Left lung (tissue), 10 donors: ENCODE measurements around the gene SPA17. TPM values are rescaled to one million over a fixed set of nuclear protein-coding genes. Genes with fewer than 3 reads are reported as not detected.

ENCODE experiments used
- ATAC-seq: fragments of 200-7000 bp; cut with Tn5 transposase; one replicate; pipeline ENCODE4 v1.9.1; 2020; ENCODE audit warnings: moderate library complexity
- DNase-seq, 4 donors: peaks; one replicate each; pipeline ENCODE4 v3.0.0-alpha.2; 2013 to 2020
- H3K27ac ChIP-seq, 2 donors: fragments of 200-600 bp; sonication (generic) in 1 of 2; one replicate each; pipeline versions ENCODE4 v1.5.0 to v1.8.0; 2020 to 2021
- H3K27me3 ChIP-seq, 2 donors: fragments of 200-600 bp; sonication (generic) in 1 of 2; one replicate each; pipeline versions ENCODE4 v1.5.0 to v1.8.0; 2020 to 2021
- H3K36me3 ChIP-seq, 2 donors: fragments of 200-600 bp; sonication (generic) in 1 of 2; one replicate each; pipeline versions ENCODE4 v1.5.0 to v1.8.0; 2020 to 2021
- H3K4me1 ChIP-seq, 2 donors: fragments of 200-600 bp; one replicate each; pipeline ENCODE4 v1.8.0; 2021
- H3K4me3 ChIP-seq, 2 donors: fragments of 200-600 bp; sonication (generic) in 1 of 2; one replicate each; pipeline versions ENCODE4 v1.5.0 to v1.8.0; 2020 to 2021; ENCODE audit warnings: mild to moderate bottlenecking in 1 of 2
- H3K9me3 ChIP-seq, 2 donors: fragments of 200-600 bp; sonication (generic) in 1 of 2; one replicate each; pipeline versions ENCODE4 v1.5.0 to v1.8.0; 2020 to 2021
- intact Hi-C, 2 donors: fragments of 100-400 bp; cut with DNase I; formaldehyde crosslinking; loops; one replicate each; pipeline versions ENCODE4 v1.11.2 to v1.14.2; 2022
- polyA plus RNA-seq, 6 donors: library from polyadenylated mRNA; unstranded; fragments of 120-200 nt; gene quantifications; one replicate each; pipeline ENCODE4 v1.2.1, GENCODE V29; 2013; ENCODE audit not compliant: insufficient read length in 6 of 6
- total RNA-seq, 2 donors: library from RNA; stranded (reverse); fragmentation: NEBNext Ultra II Directional; extraction: Animal tissue kit (Norgen Biotek cat#: 25700); gene quantifications; one replicate each; pipeline ENCODE4 v1.2.1, GENCODE V29; 2021
- TF ChIP-seq, protein P1 (sequence below), 2 donors: fragments of 200-600 bp; sonication (generic) in 1 of 2; IDR thresholded peaks; one replicate each; pipeline versions ENCODE4 v1.5.0 to v1.8.0; 2021; ENCODE audit warnings: antibody characterized with exemption in 2 of 2
- donor health status: DM: no; HTN: yes; CAD: no.
- donor health status: DM: no; HTN: no; CAD: no.

The SPA17 gene
- total and polyA plus RNA-seq, 8 donors = 5.6 to 20.9 (median 15.2) TPM

DNA sequence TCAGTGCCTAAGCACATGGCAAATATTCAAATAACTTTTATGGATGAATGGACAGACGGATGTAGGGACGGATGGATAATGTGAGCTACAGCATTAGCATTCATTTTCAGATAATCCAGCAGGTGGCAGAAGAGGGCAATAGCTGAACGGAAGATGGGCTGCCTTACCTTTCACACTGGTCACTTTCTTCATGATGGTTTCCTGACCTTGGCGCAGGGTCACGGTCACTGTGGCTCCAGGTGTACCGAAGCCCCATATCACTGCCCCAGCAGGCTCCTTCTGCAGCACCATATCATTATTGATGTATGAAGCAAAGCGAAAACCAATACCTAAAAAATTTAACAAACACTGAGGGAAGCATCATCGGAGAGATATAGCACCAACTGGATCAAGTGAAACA is 4.5 kb upstream of the SPA17 start:
- Histone ChIP-seq H3K9me3 (no peaks in the 10 kb centered on the region), H3K4me3 (no peak overlapping the region), H3K27ac (no peak overlapping the region), H3K27me3 (no peaks in the 10 kb centered on the region), H3K4me1 (peaks cover 1 to 32% of the 10 kb centered on the region in 2 donors), H3K36me3 (peaks cover 0 to 4% of the 10 kb centered on the region in 2 donors)
- TF ChIP-seq, protein P1, sequence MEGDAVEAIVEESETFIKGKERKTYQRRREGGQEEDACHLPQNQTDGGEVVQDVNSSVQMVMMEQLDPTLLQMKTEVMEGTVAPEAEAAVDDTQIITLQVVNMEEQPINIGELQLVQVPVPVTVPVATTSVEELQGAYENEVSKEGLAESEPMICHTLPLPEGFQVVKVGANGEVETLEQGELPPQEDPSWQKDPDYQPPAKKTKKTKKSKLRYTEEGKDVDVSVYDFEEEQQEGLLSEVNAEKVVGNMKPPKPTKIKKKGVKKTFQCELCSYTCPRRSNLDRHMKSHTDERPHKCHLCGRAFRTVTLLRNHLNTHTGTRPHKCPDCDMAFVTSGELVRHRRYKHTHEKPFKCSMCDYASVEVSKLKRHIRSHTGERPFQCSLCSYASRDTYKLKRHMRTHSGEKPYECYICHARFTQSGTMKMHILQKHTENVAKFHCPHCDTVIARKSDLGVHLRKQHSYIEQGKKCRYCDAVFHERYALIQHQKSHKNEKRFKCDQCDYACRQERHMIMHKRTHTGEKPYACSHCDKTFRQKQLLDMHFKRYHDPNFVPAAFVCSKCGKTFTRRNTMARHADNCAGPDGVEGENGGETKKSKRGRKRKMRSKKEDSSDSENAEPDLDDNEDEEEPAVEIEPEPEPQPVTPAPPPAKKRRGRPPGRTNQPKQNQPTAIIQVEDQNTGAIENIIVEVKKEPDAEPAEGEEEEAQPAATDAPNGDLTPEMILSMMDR (IDR thresholded peaks at IDR 0.05) = peak; percentile 75 to 76
- DNase-seq (peak in 2 of 4 donors; percentile 32 to 62), ATAC-seq (peak; percentile 34)
- intact Hi-C loops = loop anchor here in 1 of 2 donors (5.0 kb wide), 1 partner anchor 168 kb away; no protein-coding TSS in a partner anchor

DNA sequence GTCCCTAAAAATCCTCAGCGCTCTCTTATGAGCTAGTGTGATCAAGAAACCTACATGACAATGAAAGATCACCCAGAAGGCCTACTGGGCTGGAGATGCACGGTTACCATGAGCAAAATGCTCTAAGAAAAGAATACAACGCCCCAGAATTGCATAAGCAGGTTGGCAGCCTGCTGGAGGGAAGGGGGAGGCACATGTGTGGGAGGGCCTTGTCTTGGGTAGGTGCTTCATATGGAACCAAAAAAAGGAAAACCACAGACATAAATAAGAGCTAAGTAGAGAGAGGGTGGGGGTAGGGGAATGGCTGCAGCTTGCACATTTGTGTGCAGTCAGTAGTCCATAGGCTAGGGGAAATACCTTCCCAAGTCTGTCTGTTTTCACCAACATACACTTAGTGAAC is 3.0 kb upstream of the SPA17 start:
- ATAC-seq (no peak), DNase-seq (no peak)
- peaks cover 5 to 47% of the 10 kb centered on the region in 2 donors for H3K4me1 ChIP-seq
- H3K4me3 ChIP-seq = no peak overlapping the region
- peaks cover 0 to 4% of the 10 kb centered on the region in 2 donors for H3K36me3 ChIP-seq
- no peaks in the 10 kb centered on the region for H3K27me3 ChIP-seq
- no peaks in the 10 kb centered on the region for H3K9me3 ChIP-seq
- no peak overlapping the region for H3K27ac ChIP-seq
- intact Hi-C loops = loop anchor here (5.0 to 10.0 kb wide), 2 partner anchors 84 to 92 kb away; partner anchors contain the start of genes ESAM (in 1 of the 2) and VSIG2 (in 1 of the 2)
- TF ChIP-seq, protein P1 (IDR thresholded peaks at IDR 0.05) = no peak

DNA sequence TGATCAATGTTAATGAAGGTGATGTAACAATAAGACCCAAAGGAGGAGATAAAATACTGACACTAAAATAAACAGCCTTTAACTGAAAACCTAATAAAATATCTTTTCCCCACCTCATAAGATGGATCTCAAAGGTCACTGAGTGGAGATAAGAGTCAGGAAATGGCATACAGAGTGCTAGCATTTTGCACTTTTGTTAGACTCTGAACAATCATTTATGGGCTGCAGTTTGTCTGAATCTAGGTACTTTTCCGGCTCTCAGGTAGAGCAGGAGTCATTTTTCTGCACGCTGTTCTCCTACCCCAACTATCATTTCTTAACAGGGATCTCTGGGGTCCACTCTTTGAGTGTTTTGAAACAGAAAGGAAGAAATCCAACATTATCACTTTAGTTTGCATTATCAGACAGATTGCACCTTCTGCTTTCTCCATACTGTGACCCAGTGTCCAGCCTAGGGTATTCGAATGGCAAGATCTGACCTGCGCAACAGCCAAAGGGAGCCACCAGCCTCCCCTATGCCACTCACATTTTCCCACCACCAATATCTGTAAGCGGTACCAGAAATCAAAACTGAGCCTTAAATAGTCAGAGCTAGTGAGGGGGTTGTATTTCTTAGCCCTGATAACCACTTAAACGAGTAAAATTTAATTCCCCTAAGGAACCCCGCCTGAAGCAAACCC is 1.0 kb upstream of the SPA17 start:
- intact Hi-C loops = loop anchor here (5.0 to 10.0 kb wide), 2 partner anchors 82 to 90 kb away; partner anchors contain the start of genes ESAM (in 1 of the 2) and VSIG2 (in 1 of the 2)
- Histone ChIP-seq H3K36me3 (no peaks in the 10 kb centered on the region), H3K9me3 (no peaks in the 10 kb centered on the region), H3K4me3 (peak overlapping the region; percentile 61 to 64), H3K27ac (peak overlapping the region; percentile 84 to 92), H3K4me1 (peaks cover 9 to 53% of the 10 kb centered on the region in 2 donors), H3K27me3 (no peaks in the 10 kb centered on the region)
- TF ChIP-seq, protein P1 (IDR thresholded peaks at IDR 0.05) = no peak
- DNase-seq = no peak
- peak; percentile 15 for ATAC-seq

DNA sequence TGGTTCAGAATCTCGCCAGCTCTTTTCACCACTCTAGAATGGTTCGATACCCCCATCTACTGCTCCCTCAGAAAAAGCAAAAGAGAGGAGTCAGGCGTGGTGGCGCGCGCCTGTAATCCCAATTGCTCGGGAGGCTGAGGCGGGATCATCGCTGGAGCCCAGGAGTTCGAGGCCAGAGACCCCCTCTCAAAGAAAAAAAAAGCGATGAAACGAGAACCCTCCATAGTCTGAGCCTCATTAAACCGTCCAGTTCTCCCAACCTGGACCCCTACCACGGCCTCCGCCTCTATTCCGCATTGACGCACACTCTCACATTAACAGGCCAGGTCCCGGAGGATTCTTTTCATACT is 439 bp downstream of the SPA17 start:
- DNase-seq (no peak), ATAC-seq (no peak)
- Histone ChIP-seq H3K4me3 (peak overlapping the region; percentile 61 to 64), H3K27ac (peak overlapping the region; percentile 84 to 92), H3K9me3 (no peaks in the 10 kb centered on the region), H3K27me3 (no peaks in the 10 kb centered on the region), H3K4me1 (peaks cover 9 to 53% of the 10 kb centered on the region in 2 donors), H3K36me3 (no peaks in the 10 kb centered on the region)
- TF ChIP-seq, protein P1 (IDR thresholded peaks at IDR 0.05) = no peak
- intact Hi-C loops = loop anchor here (5.0 to 10.0 kb wide), 2 partner anchors 81 to 88 kb away; partner anchors contain the start of genes ESAM (in 1 of the 2) and VSIG2 (in 1 of the 2)

DNA sequence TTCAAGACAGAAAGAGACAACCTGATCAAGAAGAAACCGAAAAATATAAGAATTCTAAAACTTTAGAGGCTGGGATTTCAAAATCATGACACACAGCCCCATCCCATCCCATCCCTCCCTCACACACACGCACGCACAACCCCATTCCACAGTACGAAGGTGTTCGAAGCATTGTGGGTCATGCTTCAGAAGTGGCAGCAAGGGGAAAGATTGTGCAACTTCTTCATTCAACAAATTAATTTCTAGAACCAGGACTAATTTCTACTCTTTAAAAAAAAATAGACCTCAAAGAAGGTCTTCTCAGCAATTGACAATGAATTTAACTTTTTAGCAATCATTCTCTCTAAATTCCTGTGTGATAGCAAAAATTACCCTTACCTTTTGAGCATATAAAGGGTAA is 867 bp downstream of the SPA17 start:
- intact Hi-C loops = loop anchor here (5.0 to 10.0 kb wide), 2 partner anchors 80 to 88 kb away; partner anchors contain the start of genes ESAM (in 1 of the 2) and VSIG2 (in 1 of the 2)
- peak overlapping the region; percentile 84 to 92 for H3K27ac ChIP-seq
- ATAC-seq = no peak

More for the DNA sequence above, 867 bp downstream of the SPA17 start:
- Histone ChIP-seq H3K4me1 (peaks cover 9 to 49% of the 10 kb centered on the region in 2 donors), H3K9me3 (no peaks in the 10 kb centered on the region), H3K4me3 (peak overlapping the region in 1 of 2 donors; percentile 64), H3K36me3 (no peaks in the 10 kb centered on the region), H3K27me3 (no peaks in the 10 kb centered on the region)
- TF ChIP-seq, protein P1 (IDR thresholded peaks at IDR 0.05) = no peak
- DNase-seq = no peak
